ENCODE data around the gene TIGAR. TPM values are rescaled to one million over a fixed set of nuclear protein-coding genes. Genes with fewer than 3 reads are reported as not detected.

Gene TIGAR
- total RNA-seq, 3 donors from 2014 or later = 2.9 to 7.5 (median 6.9) TPM

GRCh38 chr12:4287325-4288211 lies 33.4 kb upstream of the TIGAR start:
- intact Hi-C loops (cut with DNase I; ENCODE audit: low total_unique reads) = loop anchor here (10.0 kb wide), 1 partner anchor 403 kb away; no protein-coding TSS in a partner anchor

GRCh38 chr12:4288296-4289131 lies 32.5 kb upstream of the TIGAR start:
- Histone ChIP-seq H3K4me1 (no peaks in the 10 kb centered on the region), H3K4me3 (no peak overlapping the region), H3K27ac (peak overlapping the region in 1 of 2 donors; percentile 57), H3K9me3 (no peaks in the 10 kb centered on the region), H3K36me3 (no peaks in the 10 kb centered on the region), H3K27me3 (peaks cover 0 to 5% of the 10 kb centered on the region in 2 donors)
- intact Hi-C loops (cut with DNase I; ENCODE audit: low total_unique reads) = loop anchor here (10.0 kb wide), 1 partner anchor 404 kb away; no protein-coding TSS in a partner anchor
- TF ChIP-seq POLR2A (IDR thresholded peaks at IDR 0.05) (no peak), POLR2AphosphoS5 (IDR thresholded peaks at IDR 0.05) (no peak)
- TF ChIP-seq, protein P1, sequence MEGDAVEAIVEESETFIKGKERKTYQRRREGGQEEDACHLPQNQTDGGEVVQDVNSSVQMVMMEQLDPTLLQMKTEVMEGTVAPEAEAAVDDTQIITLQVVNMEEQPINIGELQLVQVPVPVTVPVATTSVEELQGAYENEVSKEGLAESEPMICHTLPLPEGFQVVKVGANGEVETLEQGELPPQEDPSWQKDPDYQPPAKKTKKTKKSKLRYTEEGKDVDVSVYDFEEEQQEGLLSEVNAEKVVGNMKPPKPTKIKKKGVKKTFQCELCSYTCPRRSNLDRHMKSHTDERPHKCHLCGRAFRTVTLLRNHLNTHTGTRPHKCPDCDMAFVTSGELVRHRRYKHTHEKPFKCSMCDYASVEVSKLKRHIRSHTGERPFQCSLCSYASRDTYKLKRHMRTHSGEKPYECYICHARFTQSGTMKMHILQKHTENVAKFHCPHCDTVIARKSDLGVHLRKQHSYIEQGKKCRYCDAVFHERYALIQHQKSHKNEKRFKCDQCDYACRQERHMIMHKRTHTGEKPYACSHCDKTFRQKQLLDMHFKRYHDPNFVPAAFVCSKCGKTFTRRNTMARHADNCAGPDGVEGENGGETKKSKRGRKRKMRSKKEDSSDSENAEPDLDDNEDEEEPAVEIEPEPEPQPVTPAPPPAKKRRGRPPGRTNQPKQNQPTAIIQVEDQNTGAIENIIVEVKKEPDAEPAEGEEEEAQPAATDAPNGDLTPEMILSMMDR (IDR thresholded peaks at IDR 0.05) = no peak
- no peak for DNase-seq (ENCODE audit: low spot score in 2 of 2)

More at GRCh38 chr12:4287325-4288211, 33.4 kb upstream of the TIGAR start:
- TF ChIP-seq POLR2A (IDR thresholded peaks at IDR 0.05) = no peak
- TF ChIP-seq POLR2AphosphoS5 (IDR thresholded peaks at IDR 0.05) = no peak
- TF ChIP-seq, protein P1 (IDR thresholded peaks at IDR 0.05) = no peak
- Histone ChIP-seq H3K4me1 (no peaks in the 10 kb centered on the region), H3K27me3 (peaks cover 0 to 5% of the 10 kb centered on the region in 2 donors), H3K27ac (peak overlapping the region in 1 of 2 donors; percentile 32), H3K9me3 (no peaks in the 10 kb centered on the region), H3K36me3 (no peaks in the 10 kb centered on the region), H3K4me3 (no peak overlapping the region)
- no peak for DNase-seq (ENCODE audit: low spot score in 2 of 2)

DNA sequence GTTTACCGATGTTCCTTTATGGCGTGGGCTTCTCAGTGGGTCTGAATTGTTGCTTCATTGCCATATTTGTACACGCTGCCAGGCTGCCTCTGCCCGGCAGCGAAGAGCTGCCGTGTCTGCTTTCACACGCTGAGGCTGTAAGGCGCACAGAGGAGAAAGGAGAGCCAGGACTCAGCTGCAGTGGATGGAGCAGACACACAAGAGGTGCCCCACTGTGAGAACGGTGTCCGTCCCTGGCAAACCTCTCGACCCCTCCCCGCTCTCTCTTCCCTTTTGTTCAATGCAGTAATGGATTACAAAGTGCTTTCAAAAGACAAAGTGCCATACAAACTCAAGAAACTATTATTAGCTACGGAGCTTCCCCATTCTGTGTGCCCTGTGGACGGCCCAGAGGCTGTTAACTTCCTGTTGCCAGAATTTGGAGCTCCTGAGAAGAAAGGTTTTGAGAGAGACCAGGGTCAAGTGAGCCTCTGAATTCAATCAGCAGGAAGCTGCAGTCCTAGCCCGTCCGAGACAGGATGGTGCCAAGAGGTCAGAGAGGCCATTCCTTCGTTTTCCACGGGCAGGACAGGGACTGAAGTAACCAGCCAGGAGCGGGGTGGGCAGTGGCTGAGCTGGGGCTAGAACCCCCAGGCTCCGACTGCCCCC lies 31.7 kb upstream of the TIGAR start:
- H3K36me3 ChIP-seq = no peaks in the 10 kb centered on the region
- H3K4me3 ChIP-seq = peak overlapping the region in 2 of 3 donors; percentile 0 to 13
- H3K9me3 ChIP-seq = no peaks in the 10 kb centered on the region
- H3K27me3 ChIP-seq = peaks cover 0 to 5% of the 10 kb centered on the region in 2 donors
- TF ChIP-seq, protein P1 (IDR thresholded peaks at IDR 0.05) = no peak
- no peaks in the 10 kb centered on the region for H3K4me1 ChIP-seq
- peak overlapping the region in 1 of 2 donors; percentile 57 for H3K27ac ChIP-seq
- intact Hi-C loops (cut with DNase I; ENCODE audit: low total_unique reads) = loop anchor here (10.0 kb wide), 1 partner anchor 405 kb away; no protein-coding TSS in a partner anchor
- DNase-seq (ENCODE audit: low spot score in 2 of 2) = no peak

DNA sequence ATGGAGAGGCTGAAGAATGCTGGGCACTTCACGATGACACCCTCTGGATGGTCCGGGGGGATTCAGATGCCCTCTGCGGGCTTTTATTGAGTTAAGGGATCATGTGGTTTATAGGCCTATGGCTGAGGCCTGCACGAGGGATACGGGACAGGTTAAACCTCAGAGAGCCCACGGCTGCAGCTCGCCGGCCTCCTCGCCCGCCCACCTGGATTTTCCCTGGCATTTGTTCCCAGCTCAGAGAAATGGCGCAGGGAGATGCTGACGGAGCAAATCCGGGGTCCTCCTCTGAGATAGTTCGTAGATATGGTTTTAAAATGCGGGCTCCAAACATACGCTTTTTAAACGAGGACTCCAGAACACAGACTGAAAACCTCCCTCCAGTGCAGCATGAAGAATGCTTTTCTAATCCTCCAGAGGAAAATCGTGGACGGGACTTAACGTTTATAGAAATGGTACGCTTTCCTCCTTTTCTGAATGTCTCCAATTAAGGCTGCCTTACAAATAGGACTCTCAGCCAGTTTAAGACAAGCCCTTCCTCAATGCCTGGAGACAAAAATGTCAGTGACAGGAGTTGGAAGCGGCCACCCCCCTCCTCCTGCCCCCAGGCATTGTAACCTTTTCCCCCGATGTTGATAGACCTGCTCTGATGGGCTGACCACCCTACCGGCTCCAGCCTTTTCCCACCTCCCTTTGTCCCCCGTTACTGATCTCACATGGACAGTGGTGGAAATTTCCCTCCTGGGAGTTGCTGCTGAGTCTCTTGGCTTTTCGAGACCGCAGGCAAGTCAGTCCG lies 30.8 kb upstream of the TIGAR start:
- no peaks in the 10 kb centered on the region for H3K4me1 ChIP-seq
- no peak for DNase-seq (ENCODE audit: low spot score in 2 of 2)
- peaks cover 0 to 5% of the 10 kb centered on the region in 2 donors for H3K27me3 ChIP-seq
- peak overlapping the region in 1 of 2 donors; percentile 57 for H3K27ac ChIP-seq
- TF ChIP-seq, protein P1 (IDR thresholded peaks at IDR 0.05) = no peak
- TF ChIP-seq POLR2AphosphoS5 (IDR thresholded peaks at IDR 0.05) = no peak
- no peak for TF ChIP-seq POLR2A (IDR thresholded peaks at IDR 0.05)
- H3K4me3 ChIP-seq = no peak overlapping the region
- H3K9me3 ChIP-seq = no peaks in the 10 kb centered on the region
- intact Hi-C loops (cut with DNase I; ENCODE audit: low total_unique reads) = loop anchor here (10.0 kb wide), 1 partner anchor 405 kb away; no protein-coding TSS in a partner anchor
- no peaks in the 10 kb centered on the region for H3K36me3 ChIP-seq
